ENCODE data around the gene NFATC1. TPM values are rescaled to one million over a fixed set of nuclear protein-coding genes. Genes with fewer than 3 reads are reported as not detected.

Gene NFATC1
- total and polyA plus RNA-seq, 2 donors (not counting 1 experiment from before 2014, with no cell fraction given) = 0.92 to 4.3 TPM

GRCh38 chr18:79388043-79388442 is 7.7 kb upstream of the NFATC1 start:
- Histone ChIP-seq H3K36me3 (ENCODE audit: control insufficient read depth, insufficient read depth, low read length) (no peaks in the 10 kb centered on the region), H3K27ac (ENCODE audit: insufficient read depth, low read length) (no peak overlapping the region), H3K9me3 (ENCODE audit: control insufficient read depth, insufficient read depth, low read depth, low read length) (no peaks in the 10 kb centered on the region), H3K27me3 (ENCODE audit: control insufficient read depth, insufficient read depth, low read length) (peaks cover 8% of the 10 kb centered on the region), H3K9ac (ENCODE audit: insufficient read depth, low read length) (no peak overlapping the region), H3K4me2 (ENCODE audit: extremely low read depth, insufficient read depth, low read length) (no peak overlapping the region), H2AFZ (ENCODE audit: low read length) (no peak overlapping the region), H4K20me1 (ENCODE audit: control insufficient read depth, extremely low read depth, insufficient read depth, low read length) (no peaks in the 10 kb centered on the region), H3K79me2 (ENCODE audit: control insufficient read depth, insufficient read depth, low read length) (no peaks in the 10 kb centered on the region), H3K4me1 (ENCODE audit: control insufficient read depth, extremely low read depth, insufficient read depth, low read length) (peaks cover 1% of the 10 kb centered on the region), H3K4me3 (replicated peaks in 1 of 4; ENCODE audit: control extremely low read depth in 1 of 4, insufficient read depth in 1 of 4, low read depth in 3 of 4, low read length in 4 of 4) (no peak overlapping the region)
- TF ChIP-seq EZH2 (IDR thresholded peaks at IDR 0.05; ENCODE audit: low read length, missing control alignments) (no peak), CTCF (conservative IDR thresholded peaks at IDR 0.05 in 1 of 2, IDR thresholded peaks at IDR 0.05 in 1 of 2; ENCODE audit: low read depth in 1 of 2, low read length in 2 of 2) (no peak)
- DNase-seq (ENCODE audit: low read depth in 2 of 2) = no peak

- Histone ChIP-seq H3K27me3 (ENCODE audit: control insufficient read depth, insufficient read depth, low read length) (peaks cover 8% of the 10 kb centered on the region), H3K4me1 (ENCODE audit: control insufficient read depth, extremely low read depth, insufficient read depth, low read length) (peaks cover 3% of the 10 kb centered on the region), H4K20me1 (ENCODE audit: control insufficient read depth, extremely low read depth, insufficient read depth, low read length) (no peaks in the 10 kb centered on the region), H3K4me2 (ENCODE audit: extremely low read depth, insufficient read depth, low read length) (no peak overlapping the region), H3K27ac (ENCODE audit: insufficient read depth, low read length) (no peak overlapping the region), H2AFZ (ENCODE audit: low read length) (no peak overlapping the region), H3K4me3 (replicated peaks in 1 of 4; ENCODE audit: control extremely low read depth in 1 of 4, insufficient read depth in 1 of 4, low read depth in 3 of 4, low read length in 4 of 4) (no peak overlapping the region), H3K9ac (ENCODE audit: insufficient read depth, low read length) (no peak overlapping the region), H3K36me3 (ENCODE audit: control insufficient read depth, insufficient read depth, low read length) (no peaks in the 10 kb centered on the region), H3K79me2 (ENCODE audit: control insufficient read depth, insufficient read depth, low read length) (no peaks in the 10 kb centered on the region), H3K9me3 (ENCODE audit: control insufficient read depth, insufficient read depth, low read depth, low read length) (no peaks in the 10 kb centered on the region)
- TF ChIP-seq EZH2 (IDR thresholded peaks at IDR 0.05; ENCODE audit: low read length, missing control alignments) = no peak
- no peak for TF ChIP-seq CTCF (conservative IDR thresholded peaks at IDR 0.05 in 1 of 2, IDR thresholded peaks at IDR 0.05 in 1 of 2; ENCODE audit: low read depth in 1 of 2, low read length in 2 of 2)
- no peak for DNase-seq (ENCODE audit: low read depth in 2 of 2)
Observed at GRCh38 chr18:79389689-79390088, 6.0 kb upstream of the NFATC1 start.

- Histone ChIP-seq H3K79me2 (ENCODE audit: control insufficient read depth, insufficient read depth, low read length) (no peaks in the 10 kb centered on the region), H3K4me1 (ENCODE audit: control insufficient read depth, extremely low read depth, insufficient read depth, low read length) (peaks cover 3% of the 10 kb centered on the region), H4K20me1 (ENCODE audit: control insufficient read depth, extremely low read depth, insufficient read depth, low read length) (no peaks in the 10 kb centered on the region), H3K27me3 (ENCODE audit: control insufficient read depth, insufficient read depth, low read length) (peaks cover 8% of the 10 kb centered on the region), H3K27ac (ENCODE audit: insufficient read depth, low read length) (no peak overlapping the region), H3K9ac (ENCODE audit: insufficient read depth, low read length) (no peak overlapping the region), H3K36me3 (ENCODE audit: control insufficient read depth, insufficient read depth, low read length) (no peaks in the 10 kb centered on the region), H3K9me3 (ENCODE audit: control insufficient read depth, insufficient read depth, low read depth, low read length) (no peaks in the 10 kb centered on the region), H3K4me2 (ENCODE audit: extremely low read depth, insufficient read depth, low read length) (no peak overlapping the region), H2AFZ (ENCODE audit: low read length) (no peak overlapping the region), H3K4me3 (replicated peaks in 1 of 4; ENCODE audit: control extremely low read depth in 1 of 4, insufficient read depth in 1 of 4, low read depth in 3 of 4, low read length in 4 of 4) (no peak overlapping the region)
- TF ChIP-seq CTCF (conservative IDR thresholded peaks at IDR 0.05 in 1 of 2, IDR thresholded peaks at IDR 0.05 in 1 of 2; ENCODE audit: low read depth in 1 of 2, low read length in 2 of 2) = no peak
- no peak for TF ChIP-seq EZH2 (IDR thresholded peaks at IDR 0.05; ENCODE audit: low read length, missing control alignments)
- no peak for DNase-seq (ENCODE audit: low read depth in 2 of 2)
Observed at GRCh38 chr18:79392226-79392625, 3.5 kb upstream of the NFATC1 start.
